A549 (cell line): ENCODE results near the gene MORN1. TPM values are rescaled to one million over a fixed set of nuclear protein-coding genes. Genes with fewer than 3 reads are reported as not detected.

ENCODE experiments used
- ATAC-seq, 2 experiments: fragments of 200-7000 bp in 1 of 2; fragments of >200 bp in 1 of 2; cut with Nextera tagmentation in 1 of 2; cut with Tn5 transposase in 1 of 2; 3 replicates each; pipeline versions ENCODE4 v1.8.0 to v1.9.1; 2018 to 2020; ENCODE audit warnings: mild to moderate bottlenecking in 1 of 2, moderate library complexity in 1 of 2
- CTCF ChIA-PET: fragments of 300-600 bp; sonication (Branson Sonifier 250); formaldehyde crosslinking; extraction: SDS; loops from one replicate; lab custom pipeline; 2021; ENCODE audit warnings: antibody characterized with exemption, inconsistent platforms; lab: Yijun Ruan, JAX
- POLR2A ChIA-PET: fragments of 350-600 bp; formaldehyde crosslinking; extraction: SDS; loops from one replicate; lab custom pipeline; 2021; ENCODE audit warnings: antibody characterized with exemption, inconsistent platforms; lab: Yijun Ruan, JAX
- DNase-seq, 2 experiments: peaks; one replicate each; pipeline versions ENCODE4 v3.0.0 to v3.0.0-alpha.2; 2011 to 2016; ENCODE audit warnings: low read depth in 1 of 2, low spot score in 1 of 2
- FAIRE-seq: peaks from 2 replicates; lab custom pipeline; 2011; peaks lifted over from hg19 to GRCh38; lab: Jason Lieb, UNC
- H3K27ac ChIP-seq, 2 experiments: fragments of >200 bp; sonication (Bioruptor Twin); formaldehyde crosslinking; 3 replicates each; pipeline ENCODE4 v1.5.1; 2016 to 2017
- H3K4me1 ChIP-seq: fragments of >200 bp; sonication (Bioruptor Twin); formaldehyde crosslinking; 3 replicates; pipeline ENCODE4 v1.6.1; 2016
- H3K4me2 ChIP-seq: fragments of >200 bp; sonication (Bioruptor Twin); formaldehyde crosslinking; 3 replicates; pipeline ENCODE4 v1.6.1; 2016
- H3K4me3 ChIP-seq: fragments of >200 bp; sonication (Bioruptor Twin); formaldehyde crosslinking; 3 replicates; pipeline ENCODE4 v1.5.1; 2016
- H3K9me3 ChIP-seq: fragments of >200 bp; sonication (Bioruptor Twin); formaldehyde crosslinking; 3 replicates; pipeline ENCODE4 v1.6.1; 2016
- BCL3 ChIP-seq: fragments of >200 bp; sonication (Bioruptor Twin); formaldehyde crosslinking; IDR thresholded peaks from 3 replicates; pipeline ENCODE4 v1.6.1; 2016
- BHLHE40 ChIP-seq: IDR thresholded peaks from 2 replicates; pipeline ENCODE4 v1.6.1; 2012; ENCODE audit warnings: low read depth, low read length, inconsistent platforms
- CBX8 ChIP-seq: fragments of 200-600 bp; sonication (generic); IDR thresholded peaks from 2 replicates; pipeline ENCODE4 v1.6.1; 2016
- CEBPB ChIP-seq, 2 experiments: fragments of >200 bp in 1 of 2; sonication (Bioruptor Twin) in 1 of 2; formaldehyde crosslinking in 1 of 2; IDR thresholded peaks; 2 replicates each; pipeline ENCODE4 v1.6.1; 2012 to 2016
- CHD2 ChIP-seq: fragments of 150-350 bp; IDR thresholded peaks from 2 replicates; pipeline ENCODE4 v1.6.1; 2014; ENCODE audit warnings: low read length; ENCODE audit not compliant: partially characterized antibody
- EHMT2 ChIP-seq: fragments of 200-600 bp; sonication (generic); IDR thresholded peaks from 2 replicates; pipeline ENCODE4 v1.6.1; 2016; ENCODE audit warnings: antibody characterized with exemption, low read depth, mild to moderate bottlenecking, moderate library complexity
- EP300 ChIP-seq, 2 experiments: fragments of >200 bp; sonication (Bioruptor Twin); formaldehyde crosslinking; IDR thresholded peaks; 2 replicates in 1 of 2; 3 replicates in 1 of 2; pipeline ENCODE4 v1.6.1; 2016 to 2017
- ESRRA ChIP-seq: fragments of 150-350 bp; IDR thresholded peaks from 2 replicates; pipeline ENCODE4 v1.6.1; 2014; ENCODE audit warnings: mild to moderate bottlenecking, low read length, borderline replicate concordance
- FOSB ChIP-seq: fragments of 250-450 bp; sonication (Bioruptor Pico); IDR thresholded peaks from 2 replicates; pipeline ENCODE4 v1.5.0; 2020; ENCODE audit warnings: mild to moderate bottlenecking, moderate library complexity
- FOSL2 ChIP-seq, 2 experiments: fragments of 450-650 bp in 1 of 2; fragments of >200 bp in 1 of 2; sonication (Bioruptor Twin) in 1 of 2; formaldehyde crosslinking; IDR thresholded peaks; 2 replicates each; pipeline versions ENCODE4 v1.5.0 to v1.6.1; 2016 to 2020; ENCODE audit warnings: mild to moderate bottlenecking in 1 of 2, moderate library complexity in 1 of 2
- GATA3 ChIP-seq: IDR thresholded peaks from 2 replicates; pipeline ENCODE4 v1.6.1; 2012; ENCODE audit warnings: borderline replicate concordance
- HEYL ChIP-seq: fragments of 250-450 bp; sonication (Bioruptor Pico); IDR thresholded peaks from 2 replicates; pipeline ENCODE4 v1.8.0; 2021; ENCODE audit warnings: mild to moderate bottlenecking, moderate library complexity
- HOXB13 ChIP-seq: fragments of 250-450 bp; sonication (Bioruptor Pico); IDR thresholded peaks from 2 replicates; pipeline ENCODE4 v1.5.0; 2020; ENCODE audit warnings: low read depth, mild to moderate bottlenecking, moderate library complexity
- KDM1A ChIP-seq: fragments of 200-600 bp; sonication (generic); IDR thresholded peaks from 2 replicates; pipeline ENCODE4 v1.6.1; 2016; ENCODE audit warnings: low read depth, mild to moderate bottlenecking
- MAFK ChIP-seq: fragments of 450-650 bp; IDR thresholded peaks from 2 replicates; pipeline ENCODE4 v1.6.1; 2014; ENCODE audit not compliant: partially characterized antibody
- MAZ ChIP-seq: fragments of 150-350 bp; IDR thresholded peaks from 2 replicates; pipeline ENCODE4 v1.6.1; 2014; ENCODE audit warnings: antibody characterized with exemption, low read depth, low read length, borderline replicate concordance
- NPAS2 ChIP-seq: fragments of 250-450 bp; sonication (Bioruptor Pico); IDR thresholded peaks from 2 replicates; pipeline ENCODE4 v1.8.0; 2022; ENCODE audit warnings: mild to moderate bottlenecking, moderate library complexity, borderline replicate concordance
- NR3C1 ChIP-seq: fragments of >200 bp; sonication (Bioruptor Twin); formaldehyde crosslinking; IDR thresholded peaks from 3 replicates; pipeline ENCODE4 v1.6.1; 2017
- PHF8 ChIP-seq: fragments of 200-600 bp; sonication (generic); IDR thresholded peaks from 2 replicates; pipeline ENCODE4 v1.6.1; 2016; ENCODE audit warnings: low read depth, mild to moderate bottlenecking, antibody characterized with exemption, moderate library complexity, borderline replicate concordance
- POLR2A ChIP-seq: IDR thresholded peaks from 2 replicates; pipeline ENCODE4 v1.6.1; 2012; ENCODE audit warnings: mild to moderate bottlenecking, low read length
- POLR2AphosphoS2 ChIP-seq: conservative IDR thresholded peaks from 2 replicates; pipeline ENCODE4 v1.6.1; 2012; ENCODE audit warnings: low read length, improper control_type of control experiment, inconsistent platforms
- RCOR1 ChIP-seq: fragments of 150-350 bp; IDR thresholded peaks from 2 replicates; pipeline ENCODE4 v1.6.1; 2014; ENCODE audit warnings: antibody characterized with exemption, low read length, low read depth
- SREBF2 ChIP-seq: fragments of 450-650 bp; IDR thresholded peaks from 2 replicates; pipeline ENCODE4 v1.6.1; 2014; ENCODE audit warnings: mild to moderate bottlenecking, moderate library complexity
- ZC3H11A ChIP-seq: fragments of 450-650 bp; IDR thresholded peaks from 2 replicates; pipeline ENCODE4 v1.6.1; 2014; ENCODE audit warnings: antibody characterized with exemption, mild to moderate bottlenecking
- ZFP36 ChIP-seq: fragments of 450-650 bp; IDR thresholded peaks from 2 replicates; pipeline ENCODE4 v1.6.1; 2014; ENCODE audit warnings: borderline replicate concordance; ENCODE audit not compliant: partially characterized antibody
- ZSCAN20 ChIP-seq: fragments of 250-450 bp; sonication (Bioruptor Pico); IDR thresholded peaks from 2 replicates; pipeline ENCODE4 v1.8.0; 2022; ENCODE audit warnings: mild to moderate bottlenecking, moderate library complexity
- WGBS: methylation state at CpG from one replicate; pipeline ENCODE4 v1.1.6; 2017; ENCODE audit errors: missing lambda C conversion rate; 5-methylcytosine and 5-hydroxymethylcytosine counted together
- polyA plus RNA-seq, 4 experiments: library from polyadenylated mRNA; depleted of rRNA in 3 of 4; stranded (reverse); fragments of >200 nt; fragmentation: RNase III in 1 of 4; extraction: RNeasy Plus Mini Kit Qiagen cat#74134 plus additional on column Dnase treatment in 1 of 4; gene quantifications; 2 replicates in 3 of 4; 3 replicates in 1 of 4; pipeline ENCODE4 v1.2.3, GENCODE V29; 2011 to 2017
- TF ChIP-seq, protein P1 (sequence below): fragments of 150-350 bp; IDR thresholded peaks from 2 replicates; pipeline ENCODE4 v1.6.1; 2014; ENCODE audit warnings: low read depth, mild to moderate bottlenecking, low read length
- TF ChIP-seq, protein P2 (sequence below): fragments of 450-650 bp; IDR thresholded peaks from 2 replicates; pipeline ENCODE4 v1.6.1; 2014; ENCODE audit warnings: antibody characterized with exemption
- TF ChIP-seq, protein P3 (sequence below): IDR thresholded peaks from 2 replicates; pipeline ENCODE4 v1.6.1; 2012

The MORN1 gene
- polyA plus RNA-seq, 2 of the 4 experiments (the other 2 are of a cell fraction), result 6.9 to 8.9 TPM

- WGBS, result 85% methylated on average over 15 of the region's 24 CpGs
- TF ChIP-seq EHMT2 (no peak), FOSL2 (IDR thresholded peaks at IDR 0.05) (no peak), FOSL2 (CRISPR knock-in tag; IDR thresholded peaks at IDR 0.05) (no peak)
- ATAC-seq (no peak), DNase-seq (no peak), FAIRE-seq (no peak)
- no peak overlapping the region for H3K27ac ChIP-seq
- POLR2A ChIA-PET, result interaction anchor here (1.3 kb wide), 1 partner anchor 14 kb away, joined by 3 read pairs; the partner anchor contains the start of genes MORN1 and RER1
- CTCF ChIA-PET, result no interaction called here
- H3K9me3 ChIP-seq, result no peaks in the 10 kb centered on the region
- no peak overlapping the region for H3K4me2 ChIP-seq
- no peak overlapping the region for H3K4me3 ChIP-seq
- H3K4me1 ChIP-seq, result no peaks in the 10 kb centered on the region
Observed at GRCh38 chr1:2404890-2405511, 13.6 kb upstream of the MORN1 start.

- no peak overlapping the region for H3K27ac ChIP-seq
- 86% methylated on average over 28 of the region's 29 CpGs for WGBS
- ATAC-seq (no peak), DNase-seq (no peak), FAIRE-seq (no peak)
- no peaks in the 10 kb centered on the region for H3K9me3 ChIP-seq
- no peaks in the 10 kb centered on the region for H3K4me1 ChIP-seq
- TF ChIP-seq, protein P1, sequence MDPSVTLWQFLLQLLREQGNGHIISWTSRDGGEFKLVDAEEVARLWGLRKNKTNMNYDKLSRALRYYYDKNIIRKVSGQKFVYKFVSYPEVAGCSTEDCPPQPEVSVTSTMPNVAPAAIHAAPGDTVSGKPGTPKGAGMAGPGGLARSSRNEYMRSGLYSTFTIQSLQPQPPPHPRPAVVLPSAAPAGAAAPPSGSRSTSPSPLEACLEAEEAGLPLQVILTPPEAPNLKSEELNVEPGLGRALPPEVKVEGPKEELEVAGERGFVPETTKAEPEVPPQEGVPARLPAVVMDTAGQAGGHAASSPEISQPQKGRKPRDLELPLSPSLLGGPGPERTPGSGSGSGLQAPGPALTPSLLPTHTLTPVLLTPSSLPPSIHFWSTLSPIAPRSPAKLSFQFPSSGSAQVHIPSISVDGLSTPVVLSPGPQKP, result no peak
- TF ChIP-seq RCOR1 (no peak), POLR2AphosphoS2 (no peak), MAFK (no peak), BHLHE40 (no peak), MAZ (no peak), POLR2A (no peak), CEBPB (IDR thresholded peaks at IDR 0.05) (no peak), FOSL2 (IDR thresholded peaks at IDR 0.05) (no peak), FOSL2 (CRISPR knock-in tag; IDR thresholded peaks at IDR 0.05) (no peak), ESRRA (no peak), FOSB (CRISPR knock-in tag) (no peak), HEYL (CRISPR knock-in tag) (no peak), CHD2 (no peak), ZSCAN20 (CRISPR knock-in tag) (no peak), ZFP36 (no peak), HOXB13 (CRISPR knock-in tag) (no peak)
- TF ChIP-seq, protein P2, sequence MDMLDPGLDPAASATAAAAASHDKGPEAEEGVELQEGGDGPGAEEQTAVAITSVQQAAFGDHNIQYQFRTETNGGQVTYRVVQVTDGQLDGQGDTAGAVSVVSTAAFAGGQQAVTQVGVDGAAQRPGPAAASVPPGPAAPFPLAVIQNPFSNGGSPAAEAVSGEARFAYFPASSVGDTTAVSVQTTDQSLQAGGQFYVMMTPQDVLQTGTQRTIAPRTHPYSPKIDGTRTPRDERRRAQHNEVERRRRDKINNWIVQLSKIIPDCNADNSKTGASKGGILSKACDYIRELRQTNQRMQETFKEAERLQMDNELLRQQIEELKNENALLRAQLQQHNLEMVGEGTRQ, result no peak
- no peak overlapping the region for H3K4me2 ChIP-seq
- POLR2A ChIA-PET, result interaction anchor here (1.3 kb wide), 1 partner anchor 13 kb away, joined by 3 read pairs; the partner anchor contains the start of genes MORN1 and RER1
- CTCF ChIA-PET, result no interaction called here
- no peak overlapping the region for H3K4me3 ChIP-seq
Observed at GRCh38 chr1:2404142-2404889, 13.0 kb upstream of the MORN1 start.

DNA sequence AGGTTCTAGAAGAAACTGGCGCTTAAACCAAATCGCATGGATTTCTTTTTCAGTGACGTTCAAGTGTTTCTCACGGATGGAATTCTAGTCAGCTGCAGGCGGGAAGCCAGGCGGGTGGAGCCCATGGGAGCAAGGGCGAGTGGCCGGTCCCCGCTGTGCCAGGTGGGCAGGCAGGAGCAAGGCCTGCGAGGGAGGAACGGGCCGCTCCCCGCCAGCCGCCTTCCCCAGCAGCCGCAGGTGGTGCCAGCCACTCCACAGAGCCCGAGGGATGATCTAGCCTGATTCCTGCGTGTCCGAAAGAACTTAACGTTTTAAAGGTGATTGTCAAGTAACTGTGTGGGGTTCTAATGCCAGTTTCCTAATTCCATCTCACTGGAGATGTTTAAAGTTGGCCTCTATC, 11.9 kb upstream of the MORN1 start:
- Histone ChIP-seq H3K4me2 (no peak overlapping the region), H3K4me1 (no peaks in the 10 kb centered on the region), H3K4me3 (no peak overlapping the region), H3K9me3 (no peaks in the 10 kb centered on the region), H3K27ac (no peak overlapping the region)
- no peak for FAIRE-seq
- 95% methylated on average over 18 of the region's 19 CpGs for WGBS
- ChIA-PET CTCF (no interaction called here), POLR2A (no interaction called here)
- DNase-seq, result no peak
- ATAC-seq, result no peak
- TF ChIP-seq, protein P1, result no peak
- TF ChIP-seq BCL3 (no peak), KDM1A (no peak), NPAS2 (CRISPR knock-in tag) (no peak), EP300 (IDR thresholded peaks at IDR 0.05) (no peak), MAFK (no peak), MAZ (no peak), SREBF2 (no peak), GATA3 (no peak), ZC3H11A (no peak), RCOR1 (no peak), CEBPB (IDR thresholded peaks at IDR 0.05) (no peak), CBX8 (no peak), ZFP36 (no peak), PHF8 (no peak), EHMT2 (no peak), NR3C1 (no peak)
- TF ChIP-seq, protein P3, sequence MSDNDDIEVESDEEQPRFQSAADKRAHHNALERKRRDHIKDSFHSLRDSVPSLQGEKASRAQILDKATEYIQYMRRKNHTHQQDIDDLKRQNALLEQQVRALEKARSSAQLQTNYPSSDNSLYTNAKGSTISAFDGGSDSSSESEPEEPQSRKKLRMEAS, result no peak
